Chondrocyte (in vitro differentiated cells): ENCODE results near the gene ZNF605. TPM values are rescaled to one million over a fixed set of nuclear protein-coding genes. Genes with fewer than 3 reads are reported as not detected.

Source experiments
- DNase-seq: peaks from one replicate; pipeline ENCODE4 v3.0.0; 2021; ENCODE audit warnings: mixed read lengths, low spot score
- H3K27ac Mint-ChIP-seq: one replicate; pipeline ENCODE4 v1.8.0; 2021; ENCODE audit warnings: mild to moderate bottlenecking, moderate library complexity, mixed read lengths; ENCODE audit not compliant: unreplicated experiment
- H3K27me3 Mint-ChIP-seq: 2 replicates; pipeline ENCODE4 v1.8.0; 2021; ENCODE audit warnings: low read depth, mixed read lengths
- H3K36me3 Mint-ChIP-seq: 2 replicates; pipeline ENCODE4 v1.8.0; 2021; ENCODE audit warnings: low read depth, mixed read lengths
- H3K4me1 Mint-ChIP-seq: 2 replicates; pipeline ENCODE4 v1.8.0; 2021; ENCODE audit warnings: low read depth, mild to moderate bottlenecking, mixed read lengths
- H3K4me3 Mint-ChIP-seq: one replicate; pipeline ENCODE4 v1.8.0; 2021; ENCODE audit warnings: mild to moderate bottlenecking, moderate library complexity, mixed read lengths; ENCODE audit not compliant: unreplicated experiment
- H3K9me3 Mint-ChIP-seq: 2 replicates; pipeline ENCODE4 v1.8.0; 2021; ENCODE audit warnings: low read depth, mixed read lengths
- total RNA-seq: library from RNA; stranded (reverse); gene quantifications from 3 replicates; pipeline ENCODE4 v1.2.1, GENCODE V29; 2021
- TF ChIP-seq, protein P1 (sequence below): fragments of 200-600 bp; sonication (generic); IDR thresholded peaks from 2 replicates; pipeline ENCODE4 v1.5.0; 2021; ENCODE audit warnings: antibody characterized with exemption, mild to moderate bottlenecking, moderate library complexity

The ZNF605 gene
- total RNA-seq, 1 donor from 2014 or later = 18.1 TPM

DNA sequence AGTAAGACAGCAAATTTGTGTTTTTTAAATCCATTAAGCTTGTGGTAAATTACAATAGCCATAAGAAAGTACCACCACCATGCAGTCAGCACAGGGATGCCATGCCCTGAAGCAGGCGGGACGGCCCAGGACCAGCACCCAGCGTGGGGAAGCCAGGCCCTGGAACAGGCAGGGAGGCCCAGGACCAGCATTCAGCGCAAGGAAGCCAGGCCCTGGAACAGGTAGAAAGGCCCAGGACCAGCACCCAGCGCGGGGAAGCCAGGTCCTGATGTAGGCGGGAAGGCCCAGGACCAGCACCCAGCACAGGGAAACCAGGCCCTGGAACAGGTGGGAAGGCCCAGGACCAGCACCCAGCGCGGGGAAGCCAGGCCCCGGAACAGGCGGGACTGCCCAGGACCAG, 81.9 kb downstream of the ZNF605 start:
- no peak overlapping the region for H3K27ac Mint-ChIP-seq
- no peak for DNase-seq
- no peaks in the 10 kb centered on the region for H3K27me3 Mint-ChIP-seq
- no peaks in the 10 kb centered on the region for H3K4me1 Mint-ChIP-seq
- TF ChIP-seq, protein P1, sequence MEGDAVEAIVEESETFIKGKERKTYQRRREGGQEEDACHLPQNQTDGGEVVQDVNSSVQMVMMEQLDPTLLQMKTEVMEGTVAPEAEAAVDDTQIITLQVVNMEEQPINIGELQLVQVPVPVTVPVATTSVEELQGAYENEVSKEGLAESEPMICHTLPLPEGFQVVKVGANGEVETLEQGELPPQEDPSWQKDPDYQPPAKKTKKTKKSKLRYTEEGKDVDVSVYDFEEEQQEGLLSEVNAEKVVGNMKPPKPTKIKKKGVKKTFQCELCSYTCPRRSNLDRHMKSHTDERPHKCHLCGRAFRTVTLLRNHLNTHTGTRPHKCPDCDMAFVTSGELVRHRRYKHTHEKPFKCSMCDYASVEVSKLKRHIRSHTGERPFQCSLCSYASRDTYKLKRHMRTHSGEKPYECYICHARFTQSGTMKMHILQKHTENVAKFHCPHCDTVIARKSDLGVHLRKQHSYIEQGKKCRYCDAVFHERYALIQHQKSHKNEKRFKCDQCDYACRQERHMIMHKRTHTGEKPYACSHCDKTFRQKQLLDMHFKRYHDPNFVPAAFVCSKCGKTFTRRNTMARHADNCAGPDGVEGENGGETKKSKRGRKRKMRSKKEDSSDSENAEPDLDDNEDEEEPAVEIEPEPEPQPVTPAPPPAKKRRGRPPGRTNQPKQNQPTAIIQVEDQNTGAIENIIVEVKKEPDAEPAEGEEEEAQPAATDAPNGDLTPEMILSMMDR = no peak
- peaks cover 40% of the 10 kb centered on the region for H3K36me3 Mint-ChIP-seq
- no peaks in the 10 kb centered on the region for H3K9me3 Mint-ChIP-seq
- no peak overlapping the region for H3K4me3 Mint-ChIP-seq

DNA sequence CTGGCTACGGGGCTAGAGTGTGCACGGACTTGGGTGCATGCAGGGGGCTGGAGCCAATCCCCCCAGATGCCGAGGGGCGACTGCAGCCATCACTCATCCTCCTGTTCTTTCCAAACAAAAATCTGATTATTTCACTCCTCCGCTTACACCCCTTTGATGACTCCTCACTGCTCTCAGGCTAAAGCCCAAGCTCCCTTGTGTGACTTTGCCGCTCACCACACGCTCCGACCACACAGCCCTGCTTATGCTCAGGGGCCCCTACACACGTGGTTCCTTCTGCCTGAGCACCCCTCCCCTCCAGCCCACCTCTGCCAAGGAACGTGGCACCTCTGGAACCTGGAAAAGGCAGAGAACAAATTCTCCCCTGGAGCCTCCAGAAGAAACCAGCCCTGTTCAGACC, 82.4 kb downstream of the ZNF605 start:
- H3K4me1 Mint-ChIP-seq = no peaks in the 10 kb centered on the region
- peaks cover 40% of the 10 kb centered on the region for H3K36me3 Mint-ChIP-seq
- no peak overlapping the region for H3K27ac Mint-ChIP-seq
- H3K27me3 Mint-ChIP-seq = no peaks in the 10 kb centered on the region
- H3K9me3 Mint-ChIP-seq = no peaks in the 10 kb centered on the region
- TF ChIP-seq, protein P1 = no peak
- no peak overlapping the region for H3K4me3 Mint-ChIP-seq
- no peak for DNase-seq

DNA sequence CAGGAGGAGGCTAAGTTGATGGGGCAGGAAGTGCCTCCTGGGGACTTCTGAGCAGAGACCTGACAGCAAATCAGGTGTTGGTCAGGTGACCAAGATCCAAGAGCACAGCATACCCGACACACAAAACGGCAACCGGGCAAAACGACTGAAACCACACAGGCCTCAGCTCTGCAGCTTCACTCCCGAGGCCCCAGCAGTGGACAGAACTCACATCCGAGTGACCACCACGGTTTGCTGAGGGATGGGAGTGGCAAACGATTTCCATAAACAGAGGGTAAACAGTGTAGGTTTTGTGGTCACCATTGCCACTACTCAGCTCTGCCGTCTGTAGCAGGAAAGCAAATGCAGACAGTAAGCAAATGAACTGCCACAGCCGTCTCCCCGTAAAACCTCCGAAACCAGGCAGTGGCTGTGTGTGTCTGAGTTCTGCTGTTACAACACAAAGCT, 83.1 kb downstream of the ZNF605 start:
- Mint-ChIP-seq H3K4me1 (no peaks in the 10 kb centered on the region), H3K9me3 (no peaks in the 10 kb centered on the region), H3K4me3 (no peak overlapping the region), H3K27me3 (no peaks in the 10 kb centered on the region), H3K27ac (no peak overlapping the region), H3K36me3 (peaks cover 40% of the 10 kb centered on the region)
- no peak for DNase-seq
- TF ChIP-seq, protein P1 = no peak

DNA sequence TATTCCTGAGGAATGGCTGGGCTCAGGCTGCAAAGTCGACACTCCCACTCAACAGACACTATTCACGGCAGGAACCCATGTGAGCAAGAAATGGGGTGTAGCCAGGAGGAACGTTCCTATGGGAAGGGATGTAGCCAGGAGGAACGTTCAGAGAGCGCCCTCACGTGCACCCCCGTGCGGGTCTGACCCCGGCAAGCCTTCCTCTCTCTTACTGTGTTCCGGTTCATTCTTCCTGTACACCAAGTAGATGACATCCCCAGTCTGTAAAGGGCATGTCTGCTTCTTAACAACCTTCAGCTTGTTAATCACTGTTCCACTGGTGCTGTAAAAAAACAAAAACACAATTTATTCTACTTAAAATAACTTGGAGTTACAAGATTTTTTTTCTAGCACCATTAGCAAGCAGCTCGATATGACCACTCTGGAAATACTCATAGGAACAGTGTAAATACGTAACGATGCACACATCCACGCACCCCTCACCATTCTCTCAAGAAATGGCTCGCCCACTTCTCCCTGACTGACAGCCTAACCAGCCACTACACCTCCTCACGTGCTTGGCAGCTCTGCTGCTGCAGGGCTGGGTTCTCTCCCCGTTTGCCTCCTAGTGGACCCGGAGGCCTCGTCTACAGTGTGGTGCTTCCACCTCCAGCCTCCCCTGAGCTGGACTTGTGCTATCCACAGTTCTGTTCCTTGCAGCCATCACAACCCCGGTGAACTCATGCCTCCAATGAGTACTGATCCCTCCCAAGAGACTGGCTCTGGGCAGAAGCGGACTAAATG, 83.8 kb downstream of the ZNF605 start:
- no peak for DNase-seq
- Mint-ChIP-seq H3K27me3 (no peaks in the 10 kb centered on the region), H3K9me3 (no peaks in the 10 kb centered on the region), H3K4me3 (no peak overlapping the region), H3K27ac (peak overlapping the region; percentile 13), H3K36me3 (peaks cover 40% of the 10 kb centered on the region), H3K4me1 (peaks cover under 1% of the 10 kb centered on the region)
- TF ChIP-seq, protein P1 = no peak

DNA sequence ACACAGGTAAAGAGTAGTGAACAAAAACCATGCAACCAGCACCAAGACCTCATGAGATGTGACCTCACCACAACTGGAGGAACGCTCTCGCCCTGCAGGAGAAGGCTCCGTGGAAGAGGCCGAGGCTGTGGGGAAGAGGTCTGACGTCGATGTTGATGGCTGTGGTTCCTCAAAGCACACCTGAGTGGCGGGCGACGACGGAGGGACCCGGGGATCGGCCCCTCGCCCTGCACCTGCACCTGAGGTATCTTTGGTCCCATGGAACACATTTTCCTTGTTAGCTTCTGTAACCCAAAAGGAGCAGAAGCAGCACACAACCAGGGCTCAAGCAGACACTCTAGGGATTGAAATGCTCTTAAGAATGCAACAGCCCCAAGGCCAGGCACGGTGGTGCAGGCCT, 86.6 kb downstream of the ZNF605 start:
- Mint-ChIP-seq H3K27ac (no peak overlapping the region), H3K9me3 (no peaks in the 10 kb centered on the region), H3K27me3 (no peaks in the 10 kb centered on the region), H3K4me3 (no peak overlapping the region), H3K36me3 (peaks cover 39% of the 10 kb centered on the region), H3K4me1 (peaks cover 11% of the 10 kb centered on the region)
- TF ChIP-seq, protein P1 = no peak
- no peak for DNase-seq

Other genes with a start within 250 kb of the ZNF605 start
- gene PGAM5, start 245.5 kb downstream of the ZNF605 start, total RNA-seq = 18.8 to 22.1 TPM (median 19.9 TPM) in 3 replicates
- 94.7 to 96.4 TPM (median 95.9 TPM) in 3 replicates for gene ANKLE2, start 194.5 kb downstream of the ZNF605 start, total RNA-seq
- 144 to 199 TPM (median 148 TPM) in 3 replicates for gene GOLGA3, start 127.4 kb downstream of the ZNF605 start, total RNA-seq
- 49.6 to 58.9 TPM (median 56.2 TPM) in 3 replicates for gene CHFR, start 68.7 kb downstream of the ZNF605 start, total RNA-seq
- gene ZNF26, start 30.1 kb upstream of the ZNF605 start, total RNA-seq = 8.0 to 10.0 TPM (median 9.6 TPM) in 3 replicates
- 32.0 to 42.0 TPM (median 33.2 TPM) in 3 replicates for gene ZNF84, start 81.2 kb upstream of the ZNF605 start, total RNA-seq
- 13.0 to 16.6 TPM (median 13.3 TPM) in 3 replicates for gene ZNF140, start 124.6 kb upstream of the ZNF605 start, total RNA-seq
- gene ZNF891, start 174.0 kb upstream of the ZNF605 start, total RNA-seq = 1.0 to 1.8 TPM (median 1.3 TPM) in 3 replicates
- 9.2 to 12.5 TPM (median 11.4 TPM) in 3 replicates for gene ZNF10, start 174.3 kb upstream of the ZNF605 start, total RNA-seq
- gene ZNF268, start 225.2 kb upstream of the ZNF605 start, total RNA-seq = 13.5 to 22.2 TPM (median 17.5 TPM) in 3 replicates